Body of pancreas (tissue), 4 donors: ENCODE data around the gene ADH1C. TPM values are rescaled to one million over a fixed set of nuclear protein-coding genes. Genes with fewer than 3 reads are reported as not detected.

Source experiments
- ATAC-seq: fragments of 150-250 bp; one replicate; pipeline ENCODE4 v1.9.1; 2016
- DNase-seq, 4 donors: peaks; one replicate each; pipeline ENCODE4 v3.0.0-alpha.2; 2019
- H3K27ac ChIP-seq, 4 donors: fragments of 200-600 bp; sonication (generic); 1 replicate in 3 of 4; 2 replicates in 1 of 4; pipeline versions ENCODE4 v1.5.1 to v1.6.1; 2016 to 2019; ENCODE audit warnings: mild to moderate bottlenecking in 1 of 4, mixed read lengths in 1 of 4, moderate library complexity in 1 of 4
- H3K27me3 ChIP-seq, 2 donors: fragments of 200-600 bp; sonication (generic); one replicate each; pipeline ENCODE4 v1.6.0; 2016; ENCODE audit warnings: mild to moderate bottlenecking in 1 of 2
- H3K36me3 ChIP-seq, 2 donors: fragments of 200-600 bp; sonication (generic); replicated peaks in 1 of 2; 2 replicates each; pipeline ENCODE4 v1.5.1; 2016; ENCODE audit warnings: low read depth in 2 of 2; ENCODE audit not compliant: insufficient read depth in 1 of 2
- H3K4me1 ChIP-seq: fragments of 200-600 bp; sonication (generic); one replicate; pipeline ENCODE4 v1.6.0; 2016
- H3K4me3 ChIP-seq, 2 donors: fragments of 200-600 bp; sonication (generic); 1 replicate in 1 of 2; 2 replicates in 1 of 2; pipeline ENCODE4 v1.5.1; 2016 to 2019
- H3K9me3 ChIP-seq, 3 donors: fragments of 200-600 bp; sonication (generic); 1 replicate in 2 of 3; 2 replicates in 1 of 3; pipeline ENCODE4 v1.5.1; 2016
- CTCF ChIP-seq, 7 experiments: fragments of 450-650 bp in 4 of 7; fragments of 200-600 bp in 3 of 7; sonication (generic) in 3 of 7; IDR thresholded peaks; one replicate each; pipeline ENCODE4 v1.5.1; 2016 to 2019; ENCODE audit warnings: antibody characterized with exemption in 7 of 7
- POLR2A ChIP-seq, 3 donors: fragments of 450-650 bp; IDR thresholded peaks; one replicate each; pipeline ENCODE4 v1.6.1; 2016; ENCODE audit warnings: antibody characterized with exemption in 3 of 3, mild to moderate bottlenecking in 2 of 3
- WGBS, 2 donors: methylation state at CpG; one replicate each; pipeline ENCODE4 v1.1.5; 2017; 5-methylcytosine and 5-hydroxymethylcytosine counted together
- intact Hi-C: fragments of 100-400 bp; cut with DNase I; formaldehyde crosslinking; loops from one replicate; pipeline ENCODE4 v1.15.1; 2023
- total RNA-seq, 2 donors: library from RNA; depleted of rRNA; stranded (reverse); fragments of >200 nt; gene quantifications; one replicate each; pipeline ENCODE4 v1.1.0, GENCODE V29; 2016

Gene ADH1C
- total RNA-seq, 2 donors from 2014 or later = 10.9 to 38.9 TPM

GRCh38 chr4:99341426-99341825, 11.1 kb downstream of the ADH1C start:
- no peak overlapping the region for H3K27ac ChIP-seq
- ATAC-seq (no peak), DNase-seq (no peak)
- 67 to 93% methylated on average over 1 of the region's 1 CpG for WGBS, 2 donors
- H3K9me3 ChIP-seq = no peaks in the 10 kb centered on the region
- H3K4me1 ChIP-seq = no peaks in the 10 kb centered on the region
- intact Hi-C loops = no loop called here
- no peaks in the 10 kb centered on the region for H3K36me3 ChIP-seq
- H3K27me3 ChIP-seq = no peaks in the 10 kb centered on the region
- no peak overlapping the region for H3K4me3 ChIP-seq
- TF ChIP-seq CTCF (IDR thresholded peaks at IDR 0.05) (no peak), POLR2A (IDR thresholded peaks at IDR 0.05) (no peak)

GRCh38 chr4:99339172-99339571, 13.4 kb downstream of the ADH1C start:
- WGBS, 2 donors = 86 to 90% methylated on average over 3 of the region's 3 CpGs
- H3K9me3 ChIP-seq = no peaks in the 10 kb centered on the region
- H3K27me3 ChIP-seq = no peaks in the 10 kb centered on the region
- H3K36me3 ChIP-seq = no peaks in the 10 kb centered on the region
- no peak for TF ChIP-seq CTCF (IDR thresholded peaks at IDR 0.05)
- no peak for TF ChIP-seq POLR2A (IDR thresholded peaks at IDR 0.05)
- H3K27ac ChIP-seq = no peak overlapping the region
- DNase-seq = no peak
- intact Hi-C loops = no loop called here
- H3K4me1 ChIP-seq = no peaks in the 10 kb centered on the region
- no peak for ATAC-seq
- H3K4me3 ChIP-seq = no peak overlapping the region

GRCh38 chr4:99336553-99336952, 16.0 kb downstream of the ADH1C start:
- TF ChIP-seq POLR2A (IDR thresholded peaks at IDR 0.05) (no peak), CTCF (IDR thresholded peaks at IDR 0.05) (no peak)
- 63 to 68% methylated on average over 4 of the region's 4 CpGs for WGBS, 2 donors
- Histone ChIP-seq H3K27ac (no peak overlapping the region), H3K36me3 (no peaks in the 10 kb centered on the region), H3K4me1 (no peaks in the 10 kb centered on the region), H3K27me3 (no peaks in the 10 kb centered on the region), H3K4me3 (no peak overlapping the region), H3K9me3 (no peaks in the 10 kb centered on the region)
- DNase-seq (no peak), ATAC-seq (no peak)
- intact Hi-C loops = no loop called here

GRCh38 chr4:99334880-99335279, 17.7 kb downstream of the ADH1C start:
- H3K9me3 ChIP-seq = no peaks in the 10 kb centered on the region
- no peaks in the 10 kb centered on the region for H3K4me1 ChIP-seq
- no peak overlapping the region for H3K27ac ChIP-seq
- DNase-seq = no peak
- no peaks in the 10 kb centered on the region for H3K27me3 ChIP-seq
- WGBS, 2 donors = 57 to 71% methylated on average over 1 of the region's 1 CpG
- intact Hi-C loops = no loop called here
- no peaks in the 10 kb centered on the region for H3K36me3 ChIP-seq
- no peak for ATAC-seq
- no peak overlapping the region for H3K4me3 ChIP-seq
- TF ChIP-seq CTCF (IDR thresholded peaks at IDR 0.05) = no peak
- no peak for TF ChIP-seq POLR2A (IDR thresholded peaks at IDR 0.05)

GRCh38 chr4:99330648-99331047, 21.9 kb downstream of the ADH1C start:
- no peak for TF ChIP-seq POLR2A (IDR thresholded peaks at IDR 0.05)
- no peak for TF ChIP-seq CTCF (IDR thresholded peaks at IDR 0.05)
- ATAC-seq = no peak
- Histone ChIP-seq H3K36me3 (no peaks in the 10 kb centered on the region), H3K4me3 (no peak overlapping the region), H3K4me1 (peaks cover under 1% of the 10 kb centered on the region), H3K27me3 (no peaks in the 10 kb centered on the region), H3K9me3 (peaks cover 0 to 7% (median 0%) of the 10 kb centered on the region in 3 donors), H3K27ac (no peak overlapping the region)
- intact Hi-C loops = no loop called here
- DNase-seq = no peak
- 71 to 93% methylated on average over 3 of the region's 3 CpGs for WGBS, 2 donors
